Central memory CD8-positive, alpha-beta T cell (primary cell): ENCODE data around the gene WDR18.
"Not testable (repeated sequence)": the region's sequence is repeated elsewhere in the genome, so short reads cannot be mapped to it uniquely, and the experiment has no call there.

Source experiments
- ATAC-seq: fragments of 150-1000 bp; cut with Tn5 transposase; replicated peaks from 2 replicates; pipeline ENCODE4 v1.10.0; 2022; ENCODE audit warnings: mild to moderate bottlenecking, moderate FRiP score, moderate number of reproducible peaks; ENCODE audit not compliant: poor library complexity, severe bottlenecking; ENCODE audit errors: extremely low read depth
- DNase-seq, 2 donors: peaks; one replicate each; pipeline ENCODE4 v3.0.0; 2021; ENCODE audit warnings: low spot score in 2 of 2
- H3K27ac Mint-ChIP-seq: one replicate; pipeline ENCODE4 v1.8.0; 2022; ENCODE audit warnings: low read depth, mild to moderate bottlenecking, moderate library complexity, mixed read lengths
- H3K27me3 Mint-ChIP-seq: one replicate; pipeline ENCODE4 v1.8.0; 2022; ENCODE audit warnings: mixed read lengths
- H3K36me3 Mint-ChIP-seq: one replicate; pipeline ENCODE4 v1.8.0; 2022; ENCODE audit warnings: mild to moderate bottlenecking, moderate library complexity, mixed read lengths; ENCODE audit not compliant: insufficient read depth
- H3K4me1 Mint-ChIP-seq: one replicate; pipeline ENCODE4 v1.8.0; 2022; ENCODE audit warnings: mixed read lengths
- H3K4me3 Mint-ChIP-seq: one replicate; pipeline ENCODE4 v1.8.0; 2022; ENCODE audit warnings: mild to moderate bottlenecking, moderate library complexity, mixed read lengths
- H3K9me3 Mint-ChIP-seq: one replicate; pipeline ENCODE4 v1.8.0; 2022; ENCODE audit warnings: mixed read lengths

The WDR18 gene

GRCh38 chr19:1020868-1021425, 36.8 kb downstream of the WDR18 start, which contains the start of gene TMEM259:
TMEM259 (minus strand) TSS chr19:1021123; CDS start chr19:1020996, 127 bp downstream.
- Mint-ChIP-seq H3K4me3 (peak within 1 kb of the TSS; percentile 96), H3K27ac (peak within 1 kb of the TSS; percentile 100), H3K27me3 (no peaks in the 10 kb centered on the region), H3K4me1 (peaks cover 41% of the 10 kb centered on the region), H3K9me3 (no peaks in the 10 kb centered on the region), H3K36me3 (peaks cover 22% of the 10 kb centered on the region)
- ATAC-seq (peak; percentile 86), DNase-seq (peak; percentile 93 to 97)

DNA sequence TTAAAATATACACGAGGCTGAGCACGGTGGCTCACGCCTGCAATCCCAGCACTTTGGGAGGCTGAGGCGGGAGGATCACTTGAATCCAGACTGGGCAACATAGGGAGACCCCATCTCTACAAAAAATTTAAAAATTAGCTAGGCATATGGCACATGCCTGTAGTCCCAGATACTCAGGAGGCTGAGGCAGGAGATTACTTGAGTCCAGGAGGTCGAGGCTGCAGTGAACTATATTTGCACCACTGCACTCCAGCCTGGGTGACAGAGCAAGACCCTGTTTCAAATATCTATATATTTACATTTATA, 39.7 kb downstream of the WDR18 start:
- H3K27me3 Mint-ChIP-seq, H3K27ac Mint-ChIP-seq, ATAC-seq, DNase-seq, H3K4me3 Mint-ChIP-seq, H3K9me3 Mint-ChIP-seq: not testable (repeated sequence)
- Mint-ChIP-seq H3K4me1 (peaks cover 29% of the 10 kb centered on the region), H3K36me3 (peaks cover 26% of the 10 kb centered on the region)

- not testable (repeated sequence) for H3K27me3 Mint-ChIP-seq, DNase-seq, ATAC-seq, H3K27ac Mint-ChIP-seq, H3K4me3 Mint-ChIP-seq, H3K9me3 Mint-ChIP-seq
- Mint-ChIP-seq H3K36me3 (peaks cover 30% of the 10 kb centered on the region), H3K4me1 (peaks cover 27% of the 10 kb centered on the region)
Measured at GRCh38 chr19:1025080-1025479, 40.9 kb downstream of the WDR18 start.

- ATAC-seq (no peak), DNase-seq (no peak)
- no peaks in the 10 kb centered on the region for H3K9me3 Mint-ChIP-seq
Measured at GRCh38 chr19:1025960-1026782, 42.0 kb downstream of the WDR18 start, which contains the start of gene CNN2. CNN2 (plus strand) TSS chr19:1026608; CDS start chr19:1026662, 54 bp downstream.

GRCh38 chr19:1026783-1027649, 42.9 kb downstream of the WDR18 start:
- Mint-ChIP-seq H3K4me3 (peak overlapping the region; percentile 98), H3K4me1 (peaks cover 23% of the 10 kb centered on the region), H3K27ac (peak overlapping the region; percentile 91), H3K36me3 (peaks cover 35% of the 10 kb centered on the region), H3K27me3 (no peaks in the 10 kb centered on the region), H3K9me3 (no peaks in the 10 kb centered on the region)
- ATAC-seq: no peak
- DNase-seq: no peak

More at GRCh38 chr19:1025960-1026782, 42.0 kb downstream of the WDR18 start, which contains the start of gene CNN2:
- H3K4me3 Mint-ChIP-seq: peak within 1 kb of the TSS; percentile 98
- H3K27me3 Mint-ChIP-seq: no peaks in the 10 kb centered on the region
- H3K36me3 Mint-ChIP-seq: peaks cover 34% of the 10 kb centered on the region
- peak within 1 kb of the TSS; percentile 91 for H3K27ac Mint-ChIP-seq
- peaks cover 29% of the 10 kb centered on the region for H3K4me1 Mint-ChIP-seq

- Mint-ChIP-seq H3K4me1 (peaks cover 28% of the 10 kb centered on the region), H3K4me3 (peak overlapping the region; percentile 98), H3K36me3 (peaks cover 42% of the 10 kb centered on the region), H3K9me3 (no peaks in the 10 kb centered on the region), H3K27me3 (no peaks in the 10 kb centered on the region), H3K27ac (peak overlapping the region; percentile 91)
- DNase-seq (no peak), ATAC-seq (no peak)
Measured at GRCh38 chr19:1027650-1028061, 43.5 kb downstream of the WDR18 start.

GRCh38 chr19:1028062-1028926, 44.1 kb downstream of the WDR18 start:
- DNase-seq (no peak), ATAC-seq (peak; percentile 19)
- H3K4me1 Mint-ChIP-seq: peaks cover 30% of the 10 kb centered on the region
- H3K27ac Mint-ChIP-seq: peak overlapping the region; percentile 91
- H3K4me3 Mint-ChIP-seq: peak overlapping the region; percentile 98
- no peaks in the 10 kb centered on the region for H3K27me3 Mint-ChIP-seq
- H3K36me3 Mint-ChIP-seq: peaks cover 47% of the 10 kb centered on the region
- no peaks in the 10 kb centered on the region for H3K9me3 Mint-ChIP-seq

- DNase-seq (no peak), ATAC-seq (no peak)
- Mint-ChIP-seq H3K27me3 (no peaks in the 10 kb centered on the region), H3K9me3 (no peaks in the 10 kb centered on the region), H3K36me3 (peaks cover 66% of the 10 kb centered on the region), H3K27ac (peak overlapping the region; percentile 91), H3K4me1 (peaks cover 38% of the 10 kb centered on the region), H3K4me3 (peak overlapping the region; percentile 98)
Measured at GRCh38 chr19:1032264-1032867, 48.2 kb downstream of the WDR18 start.

DNA sequence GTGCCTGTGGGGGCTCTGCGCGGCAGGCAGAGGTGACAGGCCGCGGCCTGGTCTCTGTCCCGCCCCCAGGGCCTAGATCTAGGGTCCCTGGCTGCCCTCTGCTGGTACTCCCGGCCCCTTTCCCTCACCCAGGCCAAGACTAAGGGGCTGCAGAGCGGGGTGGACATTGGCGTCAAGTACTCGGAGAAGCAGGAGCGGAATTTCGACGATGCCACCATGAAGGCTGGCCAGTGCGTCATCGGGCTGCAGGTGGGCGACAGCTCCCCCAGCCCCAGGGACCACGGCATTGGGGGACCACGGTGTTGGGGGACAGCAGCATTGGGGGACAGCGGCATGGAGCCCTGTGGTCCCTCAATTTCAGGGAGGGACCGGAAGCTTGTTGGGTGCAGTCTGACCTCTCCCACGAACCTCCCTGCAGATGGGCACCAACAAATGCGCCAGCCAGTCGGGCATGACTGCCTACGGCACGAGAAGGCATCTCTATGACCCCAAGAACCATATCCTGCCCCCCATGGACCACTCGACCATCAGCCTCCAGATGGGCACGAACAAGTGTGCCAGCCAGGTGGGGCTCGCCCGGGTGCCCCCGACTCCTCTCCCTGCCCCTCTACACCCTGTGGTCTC, 52.0 kb downstream of the WDR18 start:
- no peaks in the 10 kb centered on the region for H3K9me3 Mint-ChIP-seq
- no peak for ATAC-seq
- H3K4me1 Mint-ChIP-seq: peaks cover 53% of the 10 kb centered on the region
- no peak for DNase-seq
- H3K27ac Mint-ChIP-seq: peak overlapping the region; percentile 74
- H3K36me3 Mint-ChIP-seq: peaks cover 78% of the 10 kb centered on the region
- H3K27me3 Mint-ChIP-seq: no peaks in the 10 kb centered on the region
- no peak overlapping the region for H3K4me3 Mint-ChIP-seq

DNA sequence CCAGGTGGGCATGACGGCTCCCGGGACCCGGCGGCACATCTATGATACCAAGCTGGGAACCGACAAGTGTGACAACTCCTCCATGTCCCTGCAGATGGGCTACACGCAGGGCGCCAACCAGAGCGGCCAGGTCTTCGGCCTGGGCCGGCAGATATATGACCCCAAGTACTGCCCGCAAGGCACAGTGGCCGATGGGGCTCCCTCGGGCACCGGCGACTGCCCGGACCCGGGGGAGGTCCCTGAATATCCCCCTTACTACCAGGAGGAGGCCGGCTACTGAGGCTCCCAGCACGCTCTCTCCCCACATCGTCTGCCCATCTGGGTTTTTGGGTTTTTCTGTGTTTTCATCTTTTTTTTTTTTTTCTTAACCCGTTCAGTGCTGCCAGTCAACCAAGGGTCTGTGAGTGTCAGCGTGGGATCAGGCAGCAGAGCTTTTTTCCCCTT, 53.5 kb downstream of the WDR18 start:
- Mint-ChIP-seq H3K27ac (peak overlapping the region; percentile 83), H3K4me1 (peaks cover 52% of the 10 kb centered on the region), H3K27me3 (no peaks in the 10 kb centered on the region), H3K4me3 (peak overlapping the region; percentile 97), H3K9me3 (no peaks in the 10 kb centered on the region), H3K36me3 (peaks cover 63% of the 10 kb centered on the region)
- DNase-seq: no peak
- ATAC-seq: no peak

DNA sequence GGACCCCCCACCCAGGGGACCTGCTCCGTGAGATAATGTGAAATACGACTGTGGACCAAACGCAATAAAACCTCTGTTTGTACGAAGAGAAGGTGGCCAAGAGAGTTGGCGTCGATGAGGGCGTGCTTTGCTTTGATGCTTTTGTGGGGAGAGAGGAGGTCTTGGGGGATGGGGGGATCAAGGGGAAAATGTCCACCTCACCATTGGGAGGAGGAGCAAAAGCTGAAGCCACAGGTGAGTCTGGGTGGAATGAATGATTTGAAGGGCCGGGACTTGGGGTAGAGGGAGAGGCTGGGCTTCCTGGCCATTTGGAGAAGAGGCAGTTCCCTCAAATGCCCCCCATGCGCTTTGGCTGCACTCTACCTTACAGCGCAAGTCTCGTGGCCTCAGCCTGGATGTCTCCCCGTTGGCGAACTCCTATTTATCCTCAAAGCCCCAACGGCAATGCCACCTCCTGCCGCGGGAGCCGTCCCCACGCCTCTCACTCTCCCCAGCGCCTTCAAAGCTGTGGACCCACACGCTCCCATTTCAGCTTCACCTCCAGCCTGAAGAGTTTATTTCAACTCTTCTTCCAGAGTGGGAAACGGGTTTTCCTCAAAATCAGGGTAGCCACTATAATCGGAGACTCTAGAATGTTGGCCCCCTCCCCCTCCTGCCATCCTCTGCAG, 55.0 kb downstream of the WDR18 start:
- H3K4me3 Mint-ChIP-seq: peak overlapping the region; percentile 97
- peak overlapping the region; percentile 83 for H3K27ac Mint-ChIP-seq
- ATAC-seq: no peak
- DNase-seq: no peak
- no peaks in the 10 kb centered on the region for H3K27me3 Mint-ChIP-seq
- H3K36me3 Mint-ChIP-seq: peaks cover 61% of the 10 kb centered on the region
- H3K4me1 Mint-ChIP-seq: peaks cover 47% of the 10 kb centered on the region
- no peaks in the 10 kb centered on the region for H3K9me3 Mint-ChIP-seq
